Eye (tissue), 1 donor: ENCODE data around the gene WDR73.
"Not testable (repeated sequence)": the region's sequence is repeated elsewhere in the genome, so short reads cannot be mapped to it uniquely, and the experiment has no call there.

Source experiments
- DNase-seq: peaks from one replicate; pipeline ENCODE4 v3.0.0-alpha.2; 2015

The WDR73 gene

GRCh38 chr15:84656972-84657371 lies 2.9 kb upstream of the WDR73 start:
- no peak for DNase-seq

GRCh38 chr15:84654689-84655453 lies 788 bp upstream of the WDR73 start:
- peak; percentile 87 for DNase-seq

- no peak for DNase-seq
These were observed 536 bp downstream of the WDR73 start for GRCh38 chr15:84653584-84653909.

- no peak for DNase-seq
These were observed 4.4 kb downstream of the WDR73 start for GRCh38 chr15:84649706-84650105.

GRCh38 chr15:84648539-84648938 lies 5.5 kb downstream of the WDR73 start:
- DNase-seq, result no peak

GRCh38 chr15:84647726-84648125 lies 6.4 kb downstream of the WDR73 start:
- DNase-seq, result no peak

- DNase-seq, result no peak
These were observed 8.1 kb downstream of the WDR73 start for GRCh38 chr15:84645997-84646396.

- no peak for DNase-seq
These were observed 8.6 kb downstream of the WDR73 start for GRCh38 chr15:84645496-84645895.

GRCh38 chr15:84643838-84644237 lies 10.2 kb downstream of the WDR73 start:
- DNase-seq, result no peak

- DNase-seq, result not testable (repeated sequence)
These were observed 11.4 kb downstream of the WDR73 start for GRCh38 chr15:84642640-84643039.

GRCh38 chr15:84641871-84642270 lies 12.2 kb downstream of the WDR73 start:
- not testable (repeated sequence) for DNase-seq

- no peak for DNase-seq
These were observed 16.0 kb downstream of the WDR73 start for GRCh38 chr15:84638103-84638502.

GRCh38 chr15:84634228-84634837 lies 19.8 kb downstream of the WDR73 start:
- no peak for DNase-seq

GRCh38 chr15:84633311-84634227 lies 20.5 kb downstream of the WDR73 start:
- peak; percentile 89 for DNase-seq

GRCh38 chr15:84631706-84632272 lies 22.3 kb downstream of the WDR73 start:
- DNase-seq, result no peak

GRCh38 chr15:84629033-84629432 lies 25.1 kb downstream of the WDR73 start:
- DNase-seq, result no peak

- DNase-seq, result no peak
These were observed 29.0 kb downstream of the WDR73 start for GRCh38 chr15:84625123-84625522.

- DNase-seq, result no peak
These were observed 29.7 kb downstream of the WDR73 start for GRCh38 chr15:84624359-84624758.

- DNase-seq, result no peak
These were observed 32.6 kb downstream of the WDR73 start for GRCh38 chr15:84621358-84621979.

GRCh38 chr15:84620626-84621025 lies 33.5 kb downstream of the WDR73 start:
- no peak for DNase-seq

GRCh38 chr15:84616235-84616634 lies 37.8 kb downstream of the WDR73 start:
- DNase-seq, result no peak

- DNase-seq, result no peak
These were observed 42.5 kb downstream of the WDR73 start for GRCh38 chr15:84611631-84612030.
